Progenitor cell of endocrine pancreas (in vitro differentiated cells): ENCODE data around the gene TSPYL6. TPM values are rescaled to one million over a fixed set of nuclear protein-coding genes. Genes with fewer than 3 reads are reported as not detected.

ENCODE experiments used
- DNase-seq: peaks from one replicate; pipeline ENCODE4 v3.0.0; 2021; ENCODE audit warnings: low spot score; ENCODE audit not compliant: unreplicated experiment
- H3K27ac Mint-ChIP-seq: 2 replicates; pipeline ENCODE4 v1.8.0; 2021; ENCODE audit warnings: mild to moderate bottlenecking, moderate library complexity, mixed read lengths
- H3K27me3 Mint-ChIP-seq: 2 replicates; pipeline ENCODE4 v1.8.0; 2021; ENCODE audit warnings: mixed read lengths
- H3K36me3 Mint-ChIP-seq: 2 replicates; pipeline ENCODE4 v1.8.0; 2022; ENCODE audit warnings: mixed read lengths; ENCODE audit not compliant: insufficient read depth
- H3K4me1 Mint-ChIP-seq: 2 replicates; pipeline ENCODE4 v1.8.0; 2021; ENCODE audit warnings: low read depth, mixed read lengths
- H3K4me3 Mint-ChIP-seq: 2 replicates; pipeline ENCODE4 v1.8.0; 2021; ENCODE audit warnings: low read depth, mild to moderate bottlenecking, moderate library complexity, mixed read lengths
- H3K9me3 Mint-ChIP-seq: 2 replicates; pipeline ENCODE4 v1.8.0; 2021; ENCODE audit warnings: low read depth, mixed read lengths
- total RNA-seq: library from RNA; stranded (reverse); gene quantifications from 2 replicates; pipeline ENCODE4 v1.2.1, GENCODE V29; 2021
- TF ChIP-seq, protein P1 (sequence below): fragments of 200-600 bp; sonication (generic); IDR thresholded peaks from one replicate; pipeline ENCODE4 v1.5.0; 2021; ENCODE audit warnings: antibody characterized with exemption, mild to moderate bottlenecking; ENCODE audit not compliant: unreplicated experiment

TSPYL6 gene
- total RNA-seq, 1 donor from 2014 or later, result not detected

DNA sequence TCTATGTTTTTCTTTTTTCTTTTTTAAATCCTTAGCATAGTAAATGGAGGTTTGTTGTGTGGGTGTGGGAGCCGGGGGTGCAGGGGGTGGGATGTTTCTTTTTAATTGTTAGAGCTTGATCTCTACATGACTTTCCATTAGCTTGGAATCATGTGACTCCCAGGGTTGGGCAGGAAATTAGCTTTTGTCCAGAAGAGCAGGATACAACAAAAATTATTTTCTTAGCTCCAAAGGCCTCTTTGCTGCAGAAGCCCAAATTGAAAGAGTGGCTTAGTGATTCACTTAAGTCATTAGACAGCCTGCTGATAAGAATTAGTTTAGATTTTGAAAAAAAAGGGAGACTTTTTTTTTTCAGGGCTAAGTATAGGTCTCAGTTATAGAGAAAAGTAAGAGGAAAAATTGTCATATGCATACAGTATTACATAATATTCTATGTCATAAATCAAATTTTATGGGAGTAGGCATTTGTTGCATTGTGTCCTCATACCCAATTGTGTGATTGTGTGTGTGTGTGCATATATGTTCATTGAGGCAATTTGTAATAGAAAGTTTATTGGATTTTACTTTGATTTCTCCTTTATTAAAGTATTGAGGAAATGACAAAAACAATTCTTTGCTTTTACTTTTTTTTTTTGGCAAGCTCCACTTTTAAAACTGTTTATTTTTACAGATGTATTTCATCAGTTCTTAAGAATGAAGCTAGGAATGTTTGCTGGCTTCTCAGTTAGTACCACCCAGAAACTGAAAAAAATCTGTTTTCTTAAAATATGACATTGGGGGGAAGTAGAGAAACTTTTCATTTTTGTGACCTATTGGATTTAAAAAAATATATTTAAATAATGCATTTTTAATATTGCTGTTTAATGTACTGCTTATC is 47.4 kb downstream of the TSPYL6 start:
- Mint-ChIP-seq H3K36me3 (no peaks in the 10 kb centered on the region), H3K27ac (no peak overlapping the region), H3K9me3 (no peaks in the 10 kb centered on the region), H3K27me3 (no peaks in the 10 kb centered on the region), H3K4me3 (no peak overlapping the region), H3K4me1 (no peaks in the 10 kb centered on the region)
- TF ChIP-seq, protein P1, sequence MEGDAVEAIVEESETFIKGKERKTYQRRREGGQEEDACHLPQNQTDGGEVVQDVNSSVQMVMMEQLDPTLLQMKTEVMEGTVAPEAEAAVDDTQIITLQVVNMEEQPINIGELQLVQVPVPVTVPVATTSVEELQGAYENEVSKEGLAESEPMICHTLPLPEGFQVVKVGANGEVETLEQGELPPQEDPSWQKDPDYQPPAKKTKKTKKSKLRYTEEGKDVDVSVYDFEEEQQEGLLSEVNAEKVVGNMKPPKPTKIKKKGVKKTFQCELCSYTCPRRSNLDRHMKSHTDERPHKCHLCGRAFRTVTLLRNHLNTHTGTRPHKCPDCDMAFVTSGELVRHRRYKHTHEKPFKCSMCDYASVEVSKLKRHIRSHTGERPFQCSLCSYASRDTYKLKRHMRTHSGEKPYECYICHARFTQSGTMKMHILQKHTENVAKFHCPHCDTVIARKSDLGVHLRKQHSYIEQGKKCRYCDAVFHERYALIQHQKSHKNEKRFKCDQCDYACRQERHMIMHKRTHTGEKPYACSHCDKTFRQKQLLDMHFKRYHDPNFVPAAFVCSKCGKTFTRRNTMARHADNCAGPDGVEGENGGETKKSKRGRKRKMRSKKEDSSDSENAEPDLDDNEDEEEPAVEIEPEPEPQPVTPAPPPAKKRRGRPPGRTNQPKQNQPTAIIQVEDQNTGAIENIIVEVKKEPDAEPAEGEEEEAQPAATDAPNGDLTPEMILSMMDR, result no peak
- no peak for DNase-seq

DNA sequence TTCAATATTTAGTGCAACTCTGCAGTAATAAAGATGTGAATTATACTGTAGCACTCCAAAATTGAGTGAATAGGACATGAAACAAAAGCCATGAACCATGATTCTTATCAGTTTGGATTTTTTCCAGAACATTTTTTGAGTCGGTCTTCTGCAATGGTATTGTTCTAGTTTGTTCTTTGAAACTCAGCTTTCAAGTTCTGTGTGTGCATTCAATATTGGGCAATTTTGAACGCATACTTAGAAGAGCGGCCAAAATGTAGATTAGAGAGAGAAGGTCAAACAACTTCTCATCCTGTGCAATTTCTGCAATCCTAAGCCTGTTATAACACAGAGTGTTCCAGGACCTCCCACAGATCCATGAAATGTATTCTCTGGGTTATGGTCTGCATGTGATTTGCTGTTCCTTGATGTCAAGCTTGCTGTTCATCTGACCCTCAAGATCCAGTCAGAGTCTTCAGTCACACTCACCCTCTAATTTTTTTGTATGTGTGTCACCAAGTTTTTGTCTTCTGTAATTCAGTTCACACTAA is 48.3 kb downstream of the TSPYL6 start:
- no peaks in the 10 kb centered on the region for H3K27me3 Mint-ChIP-seq
- no peak overlapping the region for H3K27ac Mint-ChIP-seq
- DNase-seq, result no peak

GRCh38 chr2:54206596-54206995 is 49.4 kb downstream of the TSPYL6 start:
- no peaks in the 10 kb centered on the region for H3K27me3 Mint-ChIP-seq
- no peak overlapping the region for H3K4me3 Mint-ChIP-seq
- DNase-seq, result no peak
- no peaks in the 10 kb centered on the region for H3K36me3 Mint-ChIP-seq
- peaks cover 2% of the 10 kb centered on the region for H3K9me3 Mint-ChIP-seq
- no peak overlapping the region for H3K27ac Mint-ChIP-seq
- H3K4me1 Mint-ChIP-seq, result no peaks in the 10 kb centered on the region
- TF ChIP-seq, protein P1, result peak; percentile 57

More for the DNA sequence above, 48.3 kb downstream of the TSPYL6 start:
- H3K4me1 Mint-ChIP-seq, result no peaks in the 10 kb centered on the region
- no peak overlapping the region for H3K4me3 Mint-ChIP-seq
- H3K9me3 Mint-ChIP-seq, result peaks cover 2% of the 10 kb centered on the region
- no peaks in the 10 kb centered on the region for H3K36me3 Mint-ChIP-seq
- TF ChIP-seq, protein P1, result no peak

- DNase-seq, result no peak
- H3K9me3 Mint-ChIP-seq, result peaks cover 2% of the 10 kb centered on the region
- no peaks in the 10 kb centered on the region for H3K4me1 Mint-ChIP-seq
- H3K27me3 Mint-ChIP-seq, result no peaks in the 10 kb centered on the region
- no peak overlapping the region for H3K27ac Mint-ChIP-seq
- H3K36me3 Mint-ChIP-seq, result no peaks in the 10 kb centered on the region
- H3K4me3 Mint-ChIP-seq, result no peak overlapping the region
- TF ChIP-seq, protein P1, result no peak
Observed at GRCh38 chr2:54204476-54204875, 51.6 kb downstream of the TSPYL6 start.

Other genes starting within 250 kb of the TSPYL6 start
- 8.6 and 9.6 TPM in 2 replicates for gene ACYP2, start 140.6 kb downstream of the TSPYL6 start, total RNA-seq
- 283 and 287 TPM in 2 replicates for gene SPTBN1, start 200.1 kb upstream of the TSPYL6 start, total RNA-seq